ENCODE data around the gene SEPTIN1. TPM values are rescaled to one million over a fixed set of nuclear protein-coding genes. Genes with fewer than 3 reads are reported as not detected.

The SEPTIN1 gene
- total and polyA plus RNA-seq, 2 of the 13 experiments (the other 11 are each of a cell fraction or from before 2014, with no cell fraction given), result 0.18 to 0.67 TPM

GRCh38 chr16:30335598-30336474 lies 46.5 kb downstream of the SEPTIN1 start (continued):
- TF ChIP-seq ZFP36 (IDR thresholded peaks at IDR 0.05; ENCODE audit: borderline replicate concordance, low read depth, low read length, partially characterized antibody) (no peak), NONO (IDR thresholded peaks at IDR 0.05) (no peak), NONO (CRISPR knock-in tag; conservative IDR thresholded peaks at IDR 0.05) (peak; percentile 91), NFIC (IDR thresholded peaks at IDR 0.05; ENCODE audit: low read length) (no peak), BORCS8-MEF2B (CRISPR knock-in tag; IDR thresholded peaks at IDR 0.05) (peak; percentile 36), TFAP4 (IDR thresholded peaks at IDR 0.05; ENCODE audit: borderline replicate concordance, low read depth) (peak; percentile 38; the same call in 1 of the 2 replicates), TBX2 (CRISPR knock-in tag; IDR thresholded peaks at IDR 0.05; ENCODE audit: borderline replicate concordance) (peak; percentile 29; the same call in 1 of the 2 replicates), ATAD3A (CRISPR knock-in tag; IDR thresholded peaks at IDR 0.05) (no peak), ZNF746 (CRISPR knock-in tag; IDR thresholded peaks at IDR 0.05) (peak; percentile 60; the same call in 1 of the 2 replicates), KLF12 (CRISPR knock-in tag; IDR thresholded peaks at IDR 0.05; ENCODE audit: borderline replicate concordance) (peak; percentile 90), ZNF720 (CRISPR knock-in tag; IDR thresholded peaks at IDR 0.05) (no peak), ZNF790 (CRISPR knock-in tag; IDR thresholded peaks at IDR 0.05; ENCODE audit: borderline replicate concordance) (peak; percentile 58; the same call in 1 of the 2 replicates), IKZF1 (IDR thresholded peaks at IDR 0.05) (no peak), TFDP2 (CRISPR knock-in tag; IDR thresholded peaks at IDR 0.05) (no peak; the same call in 1 of the 2 replicates), ZFY (CRISPR knock-in tag; IDR thresholded peaks at IDR 0.05) (peak; percentile 73), TSC22D2 (CRISPR knock-in tag; IDR thresholded peaks at IDR 0.05; ENCODE audit: borderline replicate concordance) (peak; percentile 28; the same call in 1 of the 2 replicates), HOXD1 (CRISPR knock-in tag; IDR thresholded peaks at IDR 0.05) (peak; percentile 44; the same call in 1 of the 2 replicates), ZBTB20 (CRISPR knock-in tag; IDR thresholded peaks at IDR 0.05; ENCODE audit: borderline replicate concordance, low read depth) (peak; percentile 49; the same call in 1 of the 2 replicates), RFXANK (CRISPR knock-in tag; IDR thresholded peaks at IDR 0.05) (no peak), KIAA2018 (CRISPR knock-in tag; IDR thresholded peaks at IDR 0.05; ENCODE audit: borderline replicate concordance) (no peak), ZNF205 (CRISPR knock-in tag; IDR thresholded peaks at IDR 0.05) (no peak)
